Mesothelial cell of epicardium (in vitro differentiated cells): ENCODE data around the gene CD58. TPM values are rescaled to one million over a fixed set of nuclear protein-coding genes. Genes with fewer than 3 reads are reported as not detected.
A peak's percentile ranks its signal among the peaks of the same experiment; 100 is the strongest.

ENCODE experiments used
- DNase-seq, 2 experiments: peaks; one replicate each; pipeline ENCODE4 v3.0.0; 2021; ENCODE audit warnings: low spot score in 2 of 2; ENCODE audit not compliant: unreplicated experiment in 2 of 2
- H3K27ac Mint-ChIP-seq: 2 replicates; pipeline ENCODE4 v1.8.0; 2021; ENCODE audit warnings: mixed read lengths
- H3K27me3 Mint-ChIP-seq: 2 replicates; pipeline ENCODE4 v1.8.0; 2021; ENCODE audit warnings: low read depth, mixed read lengths
- H3K36me3 Mint-ChIP-seq: 2 replicates; pipeline ENCODE4 v1.8.0; 2021; ENCODE audit warnings: mixed read lengths
- H3K4me1 Mint-ChIP-seq: 2 replicates; pipeline ENCODE4 v1.8.0; 2021; ENCODE audit warnings: mixed read lengths
- H3K4me3 Mint-ChIP-seq: 2 replicates; pipeline ENCODE4 v1.8.0; 2021; ENCODE audit warnings: mild to moderate bottlenecking, moderate library complexity, mixed read lengths
- H3K9me3 Mint-ChIP-seq: 2 replicates; pipeline ENCODE4 v1.8.0; 2021; ENCODE audit warnings: mixed read lengths
- total RNA-seq: library from RNA; stranded (reverse); gene quantifications from 3 replicates; pipeline ENCODE4 v1.2.1, GENCODE V29; 2021
- TF ChIP-seq, protein P1 (sequence below): fragments of 200-600 bp; sonication (generic); IDR thresholded peaks from one replicate; pipeline ENCODE4 v1.5.0; 2021; ENCODE audit warnings: antibody characterized with exemption; ENCODE audit not compliant: unreplicated experiment

CD58 gene
- total RNA-seq, 1 donor from 2014 or later, result 6.6 TPM

DNA sequence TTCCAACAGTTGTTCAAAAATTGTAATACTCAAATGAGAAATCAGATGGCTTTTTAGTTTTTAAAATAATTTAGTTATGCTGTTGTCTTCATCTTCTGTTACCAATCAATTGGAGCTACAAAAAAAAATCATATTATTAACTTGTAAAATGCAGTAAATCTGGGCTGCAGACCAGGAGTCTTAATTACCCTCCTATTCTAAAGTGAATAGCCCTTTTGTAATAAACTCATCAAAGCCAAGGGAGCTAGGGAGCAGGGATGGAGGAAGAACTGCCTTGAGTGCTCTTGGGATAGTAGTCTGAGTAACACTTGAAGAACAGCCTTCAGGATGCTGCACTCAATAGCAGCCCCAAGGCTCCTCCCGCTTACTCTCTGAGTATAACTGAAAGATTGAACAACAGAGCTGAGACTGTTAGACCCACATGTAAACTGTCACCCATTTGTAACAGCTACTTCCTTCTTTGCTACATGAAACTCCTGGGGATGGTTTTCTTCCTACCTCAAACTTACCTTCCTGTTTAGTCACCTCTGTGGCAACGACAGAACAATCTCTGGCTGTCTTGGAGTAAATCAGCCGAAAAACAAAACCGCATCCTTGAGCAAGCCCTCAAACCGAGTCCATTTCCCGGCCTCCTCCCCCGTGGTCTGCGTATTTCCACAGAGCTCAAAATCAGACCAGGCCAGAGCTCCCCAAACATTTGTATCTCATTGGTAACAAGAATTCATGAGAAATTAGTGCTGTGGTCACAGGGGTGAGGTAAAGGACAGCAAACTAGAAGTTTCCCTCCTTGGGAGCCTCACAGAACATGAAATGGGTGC lies 55.9 kb downstream of the CD58 start:
- DNase-seq, result no peak
- no peak overlapping the region for H3K4me3 Mint-ChIP-seq
- H3K27ac Mint-ChIP-seq, result peak overlapping the region; percentile 27
- no peaks in the 10 kb centered on the region for H3K36me3 Mint-ChIP-seq
- H3K9me3 Mint-ChIP-seq, result peaks cover 8% of the 10 kb centered on the region
- H3K27me3 Mint-ChIP-seq, result no peaks in the 10 kb centered on the region
- H3K4me1 Mint-ChIP-seq, result peaks cover 6% of the 10 kb centered on the region
- TF ChIP-seq, protein P1, sequence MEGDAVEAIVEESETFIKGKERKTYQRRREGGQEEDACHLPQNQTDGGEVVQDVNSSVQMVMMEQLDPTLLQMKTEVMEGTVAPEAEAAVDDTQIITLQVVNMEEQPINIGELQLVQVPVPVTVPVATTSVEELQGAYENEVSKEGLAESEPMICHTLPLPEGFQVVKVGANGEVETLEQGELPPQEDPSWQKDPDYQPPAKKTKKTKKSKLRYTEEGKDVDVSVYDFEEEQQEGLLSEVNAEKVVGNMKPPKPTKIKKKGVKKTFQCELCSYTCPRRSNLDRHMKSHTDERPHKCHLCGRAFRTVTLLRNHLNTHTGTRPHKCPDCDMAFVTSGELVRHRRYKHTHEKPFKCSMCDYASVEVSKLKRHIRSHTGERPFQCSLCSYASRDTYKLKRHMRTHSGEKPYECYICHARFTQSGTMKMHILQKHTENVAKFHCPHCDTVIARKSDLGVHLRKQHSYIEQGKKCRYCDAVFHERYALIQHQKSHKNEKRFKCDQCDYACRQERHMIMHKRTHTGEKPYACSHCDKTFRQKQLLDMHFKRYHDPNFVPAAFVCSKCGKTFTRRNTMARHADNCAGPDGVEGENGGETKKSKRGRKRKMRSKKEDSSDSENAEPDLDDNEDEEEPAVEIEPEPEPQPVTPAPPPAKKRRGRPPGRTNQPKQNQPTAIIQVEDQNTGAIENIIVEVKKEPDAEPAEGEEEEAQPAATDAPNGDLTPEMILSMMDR, result no peak

- H3K27ac Mint-ChIP-seq, result no peak overlapping the region
- no peak overlapping the region for H3K4me3 Mint-ChIP-seq
- peaks cover 6% of the 10 kb centered on the region for H3K4me1 Mint-ChIP-seq
- H3K9me3 Mint-ChIP-seq, result peaks cover 8% of the 10 kb centered on the region
- no peaks in the 10 kb centered on the region for H3K27me3 Mint-ChIP-seq
- DNase-seq, result no peak
- TF ChIP-seq, protein P1, result no peak
- no peaks in the 10 kb centered on the region for H3K36me3 Mint-ChIP-seq
Observed at GRCh38 chr1:116513956-116514355, 56.9 kb downstream of the CD58 start.

- no peak for DNase-seq
- peaks cover 6% of the 10 kb centered on the region for H3K4me1 Mint-ChIP-seq
- H3K36me3 Mint-ChIP-seq, result no peaks in the 10 kb centered on the region
- no peak overlapping the region for H3K27ac Mint-ChIP-seq
- H3K4me3 Mint-ChIP-seq, result no peak overlapping the region
- no peaks in the 10 kb centered on the region for H3K27me3 Mint-ChIP-seq
- TF ChIP-seq, protein P1, result no peak
- peaks cover 8% of the 10 kb centered on the region for H3K9me3 Mint-ChIP-seq
Observed at GRCh38 chr1:116511459-116512019, 59.3 kb downstream of the CD58 start.

GRCh38 chr1:116510361-116510760 lies 60.5 kb downstream of the CD58 start:
- Mint-ChIP-seq H3K27ac (no peak overlapping the region), H3K27me3 (no peaks in the 10 kb centered on the region)
- TF ChIP-seq, protein P1, result no peak

DNA sequence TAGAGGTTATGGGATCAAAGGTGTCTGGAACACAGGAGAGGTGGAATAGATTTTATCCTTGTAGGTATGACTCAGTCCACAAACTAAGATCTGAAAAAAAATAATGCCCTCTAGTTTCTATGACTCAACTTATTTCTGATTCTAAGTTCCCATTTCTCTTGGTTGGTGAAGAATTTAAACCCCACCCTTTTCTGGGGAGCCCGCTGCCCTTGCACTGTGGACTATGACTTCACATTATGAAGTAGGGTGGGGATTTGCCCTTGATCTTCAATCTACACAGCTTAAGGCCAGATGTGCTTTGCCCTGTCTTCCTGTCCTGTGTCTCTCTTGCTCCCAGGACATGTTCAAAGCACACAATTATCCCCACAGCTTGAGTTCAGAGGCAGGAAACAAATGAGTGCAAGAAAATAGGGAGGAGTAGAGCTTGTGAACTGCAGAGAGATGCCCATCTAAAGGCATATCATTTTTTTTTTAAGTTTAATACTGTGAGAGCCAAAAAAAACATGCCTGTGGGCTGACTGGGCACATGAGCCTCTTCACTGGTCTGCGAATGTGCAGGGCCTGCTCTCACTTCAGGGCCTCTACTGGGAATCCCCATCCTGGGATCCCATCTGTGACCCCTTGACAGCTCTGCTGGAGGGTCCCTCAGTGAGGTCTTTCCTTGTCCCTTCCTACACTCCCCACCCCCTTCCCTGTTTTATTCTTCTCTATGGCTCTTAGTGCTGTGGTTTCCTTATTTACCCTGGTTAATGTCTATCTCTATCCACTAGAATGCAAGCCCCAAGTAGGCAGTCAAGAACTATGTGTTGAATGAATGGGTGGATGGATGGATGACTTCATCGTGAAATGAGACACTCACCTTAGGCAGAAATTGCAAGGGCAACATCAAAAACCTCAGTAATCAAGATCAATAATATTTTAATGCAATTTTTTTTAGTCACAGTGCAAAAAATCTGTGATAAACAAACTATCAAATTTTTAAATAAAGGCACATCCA lies 61.5 kb downstream of the CD58 start:
- H3K27ac Mint-ChIP-seq, result no peak overlapping the region
- TF ChIP-seq, protein P1, result no peak
- H3K27me3 Mint-ChIP-seq, result no peaks in the 10 kb centered on the region
- H3K9me3 Mint-ChIP-seq, result peaks cover 8% of the 10 kb centered on the region
- H3K4me1 Mint-ChIP-seq, result no peaks in the 10 kb centered on the region
- no peaks in the 10 kb centered on the region for H3K36me3 Mint-ChIP-seq
- DNase-seq, result no peak
- H3K4me3 Mint-ChIP-seq, result no peak overlapping the region

More at GRCh38 chr1:116510361-116510760, 60.5 kb downstream of the CD58 start:
- H3K9me3 Mint-ChIP-seq, result peaks cover 8% of the 10 kb centered on the region
- DNase-seq, result no peak
- no peaks in the 10 kb centered on the region for H3K36me3 Mint-ChIP-seq
- peaks cover 3% of the 10 kb centered on the region for H3K4me1 Mint-ChIP-seq
- H3K4me3 Mint-ChIP-seq, result no peak overlapping the region
